HEK293 (cell line): ENCODE measurements around the gene CPM.

Source experiments
- CTCF ChIA-PET: fragments of 350-600 bp; formaldehyde crosslinking; extraction: SDS; loops from one replicate; lab custom pipeline; 2021; ENCODE audit warnings: antibody characterized with exemption; lab: Yijun Ruan, JAX
- POLR2A ChIA-PET: fragments of 300-600 bp; formaldehyde crosslinking; extraction: SDS; loops from one replicate; lab custom pipeline; 2020; ENCODE audit warnings: antibody characterized with exemption, inconsistent platforms; lab: Yijun Ruan, JAX
- H3K27ac ChIP-seq: fragments of 200-500 bp; sonication (Bioruptor generic); 2 replicates; pipeline ENCODE4 v1.5.1; 2014; ENCODE audit warnings: low read depth, low read length, control low read depth, inconsistent platforms; ENCODE audit errors: extremely low read depth
- H3K36me3 ChIP-seq, 2 experiments: fragments of 200-500 bp in 1 of 2; sonication (Bioruptor generic) in 1 of 2; 1 replicate in 1 of 2; 2 replicates in 1 of 2; pipeline ENCODE4 v1.5.1; 2014 to 2017; ENCODE audit warnings: inconsistent platforms in 2 of 2, low read length in 2 of 2; ENCODE audit not compliant: control insufficient read depth in 2 of 2, insufficient read depth in 1 of 2
- H3K4me1 ChIP-seq: fragments of 200-500 bp; sonication (Bioruptor generic); 2 replicates; pipeline ENCODE4 v1.5.1; 2014; ENCODE audit warnings: mild to moderate bottlenecking, low read length, inconsistent platforms; ENCODE audit not compliant: control insufficient read depth, insufficient read depth
- H3K4me3 ChIP-seq: 2 replicates; pipeline ENCODE4 v1.5.1; 2011; ENCODE audit warnings: low read depth, mild to moderate bottlenecking, control low read depth, low read length, moderate library complexity
- H3K9me3 ChIP-seq: fragments of 200-500 bp; sonication (Bioruptor generic); 2 replicates; pipeline ENCODE4 v1.5.1; 2014; ENCODE audit warnings: low read depth, low read length, inconsistent platforms; ENCODE audit not compliant: control insufficient read depth, insufficient read depth
- EGR2 ChIP-seq: fragments of 450-650 bp; formaldehyde crosslinking; IDR thresholded peaks from 2 replicates; pipeline ENCODE4 v1.5.1; 2016; ENCODE audit warnings: low read depth, missing biosample characterization, missing genetic modification characterization
- KLF8 ChIP-seq: fragments of 450-650 bp; formaldehyde crosslinking; IDR thresholded peaks from 2 replicates; pipeline ENCODE4 v1.5.1; 2016; ENCODE audit warnings: missing biosample characterization, missing genetic modification characterization
- KLF9 ChIP-seq: fragments of 450-650 bp; formaldehyde crosslinking; IDR thresholded peaks from 2 replicates; pipeline ENCODE4 v1.5.1; 2016; ENCODE audit warnings: missing biosample characterization, missing genetic modification characterization, low read depth
- REPIN1 ChIP-seq: fragments of 450-650 bp; formaldehyde crosslinking; IDR thresholded peaks from 2 replicates; pipeline ENCODE4 v1.5.1; 2017; ENCODE audit warnings: missing biosample characterization, missing genetic modification characterization, low read depth
- WT1 ChIP-seq: fragments of 450-650 bp; formaldehyde crosslinking; IDR thresholded peaks from 2 replicates; pipeline ENCODE4 v1.5.1; 2016; ENCODE audit warnings: missing biosample characterization, missing genetic modification characterization
- ZFP3 ChIP-seq: fragments of 450-650 bp; formaldehyde crosslinking; IDR thresholded peaks from 2 replicates; pipeline ENCODE4 v1.5.1; 2016; ENCODE audit warnings: low read depth, missing biosample characterization, missing genetic modification characterization
- ZNF112 ChIP-seq: fragments of 450-650 bp; formaldehyde crosslinking; IDR thresholded peaks from 2 replicates; pipeline ENCODE4 v1.5.0; 2017; ENCODE audit warnings: missing biosample characterization, missing genetic modification characterization
- ZNF175 ChIP-seq: fragments of 450-650 bp; formaldehyde crosslinking; IDR thresholded peaks from 2 replicates; pipeline ENCODE4 v1.5.1; 2016; ENCODE audit warnings: missing biosample characterization, missing genetic modification characterization
- ZNF202 ChIP-seq: fragments of 450-650 bp; formaldehyde crosslinking; IDR thresholded peaks from 2 replicates; pipeline ENCODE4 v1.5.1; 2016; ENCODE audit warnings: missing biosample characterization, missing genetic modification characterization, borderline replicate concordance
- ZNF211 ChIP-seq: fragments of 450-650 bp; formaldehyde crosslinking; IDR thresholded peaks from 2 replicates; pipeline ENCODE4 v1.5.1; 2016; ENCODE audit warnings: low read depth, missing biosample characterization, missing genetic modification characterization
- ZNF23 ChIP-seq: fragments of 450-650 bp; formaldehyde crosslinking; IDR thresholded peaks from 2 replicates; pipeline ENCODE4 v1.5.1; 2016; ENCODE audit warnings: missing biosample characterization, missing genetic modification characterization, borderline replicate concordance
- ZNF280D ChIP-seq: fragments of 450-650 bp; formaldehyde crosslinking; IDR thresholded peaks from 2 replicates; pipeline ENCODE4 v1.5.1; 2016; ENCODE audit warnings: missing biosample characterization, missing genetic modification characterization
- ZNF513 ChIP-seq: fragments of 450-650 bp; IDR thresholded peaks from 2 replicates; pipeline ENCODE4 v1.5.1; 2018; ENCODE audit warnings: missing biosample characterization, missing genetic modification characterization
- ZNF610 ChIP-seq: fragments of 450-650 bp; formaldehyde crosslinking; IDR thresholded peaks from 2 replicates; pipeline ENCODE4 v1.5.1; 2016; ENCODE audit warnings: missing biosample characterization, missing genetic modification characterization, borderline replicate concordance
- ZNF768 ChIP-seq: fragments of 450-650 bp; formaldehyde crosslinking; IDR thresholded peaks from 2 replicates; pipeline ENCODE4 v1.5.1; 2018; ENCODE audit warnings: missing biosample characterization, mild to moderate bottlenecking, missing genetic modification characterization
- ZNF830 ChIP-seq: fragments of 450-650 bp; IDR thresholded peaks from 2 replicates; pipeline ENCODE4 v1.5.0; 2018; ENCODE audit warnings: missing biosample characterization, missing genetic modification characterization, low read depth, mild to moderate bottlenecking, moderate library complexity
- ZSCAN16 ChIP-seq: fragments of 450-650 bp; formaldehyde crosslinking; IDR thresholded peaks from 2 replicates; pipeline ENCODE4 v1.5.1; 2016; ENCODE audit warnings: missing biosample characterization, missing genetic modification characterization
- ZSCAN23 ChIP-seq: fragments of 450-650 bp; formaldehyde crosslinking; IDR thresholded peaks from 2 replicates; pipeline ENCODE4 v1.5.1; 2016; ENCODE audit warnings: missing biosample characterization, missing genetic modification characterization
- ZXDB ChIP-seq: fragments of 450-650 bp; formaldehyde crosslinking; IDR thresholded peaks from 2 replicates; pipeline ENCODE4 v1.5.1; 2016; ENCODE audit warnings: missing biosample characterization, missing genetic modification characterization

Gene CPM

GRCh38 chr12:68959891-68960464 is 27.0 kb upstream of the CPM start (continued):
- TF ChIP-seq ZNF610 (tag by site-specific recombination) (no peak), ZNF280D (tag by site-specific recombination) (no peak)

DNA sequence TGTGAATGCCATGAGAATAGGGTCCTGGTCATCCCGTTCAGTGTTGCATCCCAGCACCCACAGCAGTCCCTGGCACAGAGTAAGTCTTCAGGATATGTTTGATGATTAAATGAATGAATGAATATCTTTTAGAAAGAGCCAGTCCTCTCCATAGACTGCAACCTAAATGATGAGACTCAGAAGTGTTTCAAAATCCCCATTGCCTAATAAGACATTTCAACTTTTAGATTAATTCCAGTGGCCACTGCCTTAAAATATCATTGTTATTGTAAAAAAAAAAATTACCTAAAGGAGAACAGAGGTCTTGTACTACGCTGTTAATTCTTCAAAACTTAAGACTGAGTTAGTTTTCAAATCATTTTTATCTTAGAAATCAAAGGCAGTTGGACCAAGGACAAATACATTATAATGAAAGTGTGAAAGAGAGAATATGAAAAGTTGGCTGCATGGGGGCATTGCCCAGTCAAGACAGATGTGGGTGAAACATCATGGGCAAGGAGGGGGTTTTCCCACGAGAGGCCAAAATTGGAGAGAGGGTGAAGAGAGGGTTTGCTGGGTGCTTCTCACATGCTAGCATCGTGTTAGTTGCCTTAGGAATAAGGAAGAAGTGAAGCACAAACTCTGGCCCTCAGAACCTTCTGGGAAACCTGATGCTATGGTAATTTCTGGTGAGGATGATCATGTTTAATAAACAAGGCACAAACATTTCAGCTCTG is 26.3 kb upstream of the CPM start:
- H3K36me3 ChIP-seq, result no peaks in the 10 kb centered on the region
- no peak overlapping the region for H3K4me3 ChIP-seq
- H3K9me3 ChIP-seq, result no peaks in the 10 kb centered on the region
- TF ChIP-seq WT1 (tag by site-specific recombination), result no peak
- TF ChIP-seq ZNF112 (tag by site-specific recombination), result no peak
- TF ChIP-seq ZNF23 (tag by site-specific recombination), result no peak
- no peak for TF ChIP-seq ZNF175 (tag by site-specific recombination)
- ChIA-PET POLR2A (no interaction called here), CTCF (interaction anchor here (0.7 to 1.3 kb wide), 2 partner anchors 9 to 106 kb away, joined by 3 to 5 read pairs; no protein-coding TSS in a partner anchor)
- no peak overlapping the region for H3K27ac ChIP-seq
- no peaks in the 10 kb centered on the region for H3K4me1 ChIP-seq

DNA sequence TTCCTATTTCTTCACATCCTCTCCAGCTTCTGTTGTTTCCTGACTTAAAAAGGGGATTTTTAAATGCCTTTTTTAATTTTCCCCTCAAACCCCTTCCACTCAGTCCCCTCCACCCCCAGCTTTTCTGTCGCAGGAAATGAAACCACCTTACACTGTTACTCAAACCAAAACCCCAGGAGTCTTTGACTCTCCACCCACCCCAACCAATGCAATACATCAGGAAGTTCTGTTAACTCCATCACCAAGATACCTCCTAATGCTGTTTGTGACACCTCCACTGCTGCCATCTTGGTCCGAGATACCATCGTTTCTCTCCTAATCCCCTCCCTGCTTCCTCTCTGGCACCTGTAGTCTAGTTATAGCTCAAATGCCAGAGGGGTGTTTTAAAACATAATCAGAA is 25.4 kb upstream of the CPM start:
- Histone ChIP-seq H3K27ac (no peak overlapping the region), H3K4me3 (no peak overlapping the region), H3K9me3 (no peaks in the 10 kb centered on the region), H3K4me1 (peaks cover 3% of the 10 kb centered on the region; the same call in 1 of the 2 replicates), H3K36me3 (no peaks in the 10 kb centered on the region)
- TF ChIP-seq ZNF211 (tag by site-specific recombination) (no peak), ZSCAN16 (tag by site-specific recombination) (no peak), ZNF202 (no peak), EGR2 (no peak), KLF9 (tag by site-specific recombination) (no peak), ZNF513 (no peak), ZNF768 (tag by site-specific recombination) (no peak), KLF8 (no peak), ZFP3 (tag by site-specific recombination) (no peak), ZXDB (tag by site-specific recombination) (no peak), ZNF830 (tag by site-specific recombination) (no peak), REPIN1 (tag by site-specific recombination) (no peak), ZSCAN23 (tag by site-specific recombination) (no peak)
- POLR2A ChIA-PET, result no interaction called here
- CTCF ChIA-PET, result interaction anchor here (0.7 kb wide), 1 partner anchor 105 kb away, joined by 3 read pairs; no protein-coding TSS in a partner anchor
